Psoas muscle (tissue), 8 donors: ENCODE results near the gene MCRIP2. TPM values are rescaled to one million over a fixed set of nuclear protein-coding genes. Genes with fewer than 3 reads are reported as not detected.
"Not testable (repeated sequence)": the region's sequence is repeated elsewhere in the genome, so short reads cannot be mapped to it uniquely, and the experiment has no call there.

Experiments used
- ATAC-seq, 4 donors: fragments of 200-7000 bp; cut with Tn5 transposase; one replicate each; pipeline ENCODE4 v1.9.1; 2020; ENCODE audit warnings: moderate library complexity in 3 of 4, mild to moderate bottlenecking in 2 of 4
- DNase-seq, 2 donors: peaks; one replicate each; pipeline ENCODE4 v3.0.0-alpha.2; 2020
- H3K27ac ChIP-seq: fragments of 200-600 bp; one replicate; pipeline ENCODE4 v1.8.0; 2022
- H3K27me3 ChIP-seq, 3 donors: fragments of 200-600 bp in 1 of 3; one replicate each; pipeline versions ENCODE4 v1.6.1 to v1.8.0; 2013 to 2022; ENCODE audit warnings: low read length in 2 of 3, mild to moderate bottlenecking in 2 of 3, moderate library complexity in 1 of 3; ENCODE audit not compliant: insufficient read depth in 3 of 3
- H3K36me3 ChIP-seq, 2 donors: fragments of 200-600 bp in 1 of 2; one replicate each; pipeline versions ENCODE4 v1.6.1 to v1.8.0; 2013 to 2022; ENCODE audit warnings: low read depth in 1 of 2, mild to moderate bottlenecking in 1 of 2, moderate library complexity in 1 of 2; ENCODE audit not compliant: insufficient read depth in 1 of 2
- H3K4me1 ChIP-seq: fragments of 200-600 bp; one replicate; pipeline ENCODE4 v1.8.0; 2022
- H3K4me3 ChIP-seq: fragments of 200-600 bp; one replicate; pipeline ENCODE4 v1.8.0; 2022; ENCODE audit warnings: mild to moderate bottlenecking
- H3K9me3 ChIP-seq: fragments of 200-600 bp; one replicate; pipeline ENCODE4 v1.8.0; 2022
- CTCF ChIP-seq: fragments of 200-600 bp; IDR thresholded peaks from one replicate; pipeline ENCODE4 v1.8.0; 2022; ENCODE audit warnings: antibody characterized with exemption
- WGBS, 3 donors: extraction: QIAGEN DNeasy Blood & Tissue Kit; methylation state at CpG; one replicate each; pipeline versions ENCODE4 v1.1.6 to v1.1.7; 2013; 5-methylcytosine and 5-hydroxymethylcytosine counted together
- intact Hi-C, 2 donors: fragments of 100-400 bp; cut with DNase I; formaldehyde crosslinking; loops; one replicate each; pipeline versions ENCODE4 v1.11.0 to v1.14.2; 2022
- polyA plus RNA-seq, 3 donors: library from polyadenylated mRNA; stranded (reverse); fragments of 200-250 nt; gene quantifications; one replicate each; pipeline ENCODE4 v1.2.3, GENCODE V29; 2013
- total RNA-seq, 4 donors: library from RNA; stranded (reverse); fragmentation: NEBNext Ultra II Directional in 2 of 4; extraction: Animal tissue kit (Norgen Biotek cat#: 25700) in 2 of 4; gene quantifications; one replicate each; pipeline versions ENCODE4 v1.2.1 to v1.2.4, GENCODE V29; 2021 to 2023
- donor health status: healthy with polysubstance abuse.
- donor health status: DM: no; HTN: no; CAD: no; lungs with moderate emphysema.
- donor health status: Bipolar disorder and iron deficiency.
- donor health status: healthy.
- donor health status: DM: yes; HTN: yes; CAD: no.
- donor health status: DM: no; HTN: no; CAD: no.
- donor health status: DM: no; HTN: no; CAD: no.
- donor health status: DM: yes; HTN: yes; CAD: no.

The MCRIP2 gene
- total and polyA plus RNA-seq, 7 donors, result 61.6 to 124 (median 80.2) TPM

GRCh38 chr16:593807-594206 lies 47.8 kb upstream of the MCRIP2 start:
- Histone ChIP-seq H3K9me3 (no peaks in the 10 kb centered on the region), H3K36me3 (peaks cover 0 to 4% of the 10 kb centered on the region in 2 donors), H3K27ac (peak overlapping the region; percentile 95), H3K27me3 (no peaks in the 10 kb centered on the region), H3K4me1 (peaks cover 52% of the 10 kb centered on the region), H3K4me3 (peak overlapping the region; percentile 96)
- WGBS, 3 donors, result 81 to 86% (median 86%) methylated on average over 16 of the region's 16 CpGs
- intact Hi-C loops, result loop anchor here (5.0 kb wide), 2 partner anchors 33 to 38 kb away; partner anchors contain the start of gene WFIKKN1 (in 1 of the 2)
- DNase-seq (no peak), ATAC-seq (no peak)
- no peak for TF ChIP-seq CTCF

DNA sequence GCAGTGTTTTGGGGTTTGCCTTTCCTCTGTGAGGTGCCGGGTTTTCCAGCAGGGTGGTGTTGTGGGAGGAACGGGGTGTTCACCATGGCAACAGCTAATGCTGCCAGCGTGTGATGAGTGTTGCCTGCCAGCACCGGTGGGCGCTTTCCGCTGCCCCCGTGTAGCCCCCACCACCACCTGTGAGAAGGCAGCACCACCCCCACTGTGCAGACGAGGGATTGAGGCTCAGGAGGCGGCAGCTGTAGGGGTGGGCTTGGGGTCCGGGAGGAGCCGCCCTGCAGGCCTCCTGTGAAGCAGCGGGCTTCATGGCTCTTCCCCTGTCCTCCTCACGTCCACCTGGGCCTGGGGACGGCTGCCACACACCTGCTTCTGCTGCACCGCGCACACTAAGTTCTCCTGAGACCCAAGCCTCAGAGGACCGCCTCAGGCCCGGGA lies 46.5 kb upstream of the MCRIP2 start:
- Histone ChIP-seq H3K4me1 (peaks cover 52% of the 10 kb centered on the region), H3K9me3 (no peaks in the 10 kb centered on the region), H3K27ac (peak overlapping the region; percentile 95), H3K36me3 (peaks cover 0 to 10% of the 10 kb centered on the region in 2 donors), H3K4me3 (peak overlapping the region; percentile 15), H3K27me3 (no peaks in the 10 kb centered on the region)
- no peak for TF ChIP-seq CTCF
- intact Hi-C loops, result no loop called here
- no peak for DNase-seq
- 62 to 77% (median 69%) methylated on average over 18 of the region's 18 CpGs for WGBS, 3 donors
- ATAC-seq, result no peak

DNA sequence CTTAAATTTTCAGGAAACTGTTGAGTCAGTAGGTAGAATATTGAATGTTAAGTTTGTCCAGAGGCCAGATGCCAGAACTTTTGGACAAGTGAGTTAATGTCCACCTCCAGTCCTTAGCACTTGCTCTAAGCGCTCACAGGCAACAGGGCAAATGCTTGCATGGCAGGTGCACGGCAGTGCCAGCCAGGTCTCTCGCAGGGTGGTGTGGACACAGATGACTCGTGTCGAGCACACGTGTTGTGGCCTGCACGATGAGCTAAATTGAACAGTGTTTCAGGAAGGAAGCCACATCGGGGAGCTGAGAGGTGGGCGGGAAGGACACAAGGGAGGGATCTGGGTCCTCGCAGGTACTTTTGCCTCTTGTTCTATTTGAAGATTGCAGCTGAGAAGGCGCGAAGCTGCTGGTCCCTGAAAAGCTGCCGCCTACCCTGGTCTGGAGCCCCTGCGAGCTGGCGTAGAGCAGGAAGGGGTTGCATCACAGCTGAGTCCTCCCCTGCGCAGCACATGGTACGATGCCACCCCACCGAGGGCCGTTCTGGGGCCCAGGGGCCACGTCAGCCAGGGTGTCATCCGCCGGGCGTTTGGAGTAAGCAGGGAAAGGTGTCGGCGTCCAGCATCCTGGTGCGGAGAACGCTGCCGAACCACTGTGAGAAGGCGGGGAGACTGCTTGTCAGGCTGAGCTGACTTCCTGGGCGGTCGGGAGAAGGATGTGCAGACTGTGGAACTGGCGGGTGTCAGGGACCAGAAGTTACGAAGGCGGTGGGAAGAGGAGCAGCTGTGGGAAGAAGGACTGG lies 45.5 kb upstream of the MCRIP2 start:
- Histone ChIP-seq H3K4me3 (no peak overlapping the region), H3K27me3 (no peaks in the 10 kb centered on the region), H3K4me1 (peaks cover 51% of the 10 kb centered on the region), H3K36me3 (peaks cover 0 to 17% of the 10 kb centered on the region in 2 donors), H3K27ac (peak overlapping the region; percentile 95), H3K9me3 (no peaks in the 10 kb centered on the region)
- no peak for TF ChIP-seq CTCF
- WGBS, 3 donors, result 80 to 81% (median 80%) methylated on average over 34 of the region's 34 CpGs
- ATAC-seq (peak in 1 of 4 donors; percentile 16), DNase-seq (no peak)
- intact Hi-C loops, result no loop called here

DNA sequence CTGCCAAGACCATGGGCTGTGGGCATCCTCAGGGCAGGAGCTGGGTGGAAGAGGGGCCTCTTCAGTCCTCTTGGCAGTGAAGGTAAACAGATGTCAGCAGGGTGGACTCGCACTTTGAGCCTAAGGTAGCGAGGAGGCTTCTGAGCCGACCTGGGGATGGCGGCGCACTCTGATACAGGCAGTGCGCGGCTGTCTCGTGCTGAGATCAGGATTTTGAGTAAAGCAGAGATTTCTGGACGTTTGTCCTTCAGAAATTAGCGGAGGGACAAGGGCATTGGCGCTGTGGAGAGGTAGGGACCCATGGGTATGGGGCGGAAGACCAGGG lies 44.9 kb upstream of the MCRIP2 start:
- no peak for DNase-seq

DNA sequence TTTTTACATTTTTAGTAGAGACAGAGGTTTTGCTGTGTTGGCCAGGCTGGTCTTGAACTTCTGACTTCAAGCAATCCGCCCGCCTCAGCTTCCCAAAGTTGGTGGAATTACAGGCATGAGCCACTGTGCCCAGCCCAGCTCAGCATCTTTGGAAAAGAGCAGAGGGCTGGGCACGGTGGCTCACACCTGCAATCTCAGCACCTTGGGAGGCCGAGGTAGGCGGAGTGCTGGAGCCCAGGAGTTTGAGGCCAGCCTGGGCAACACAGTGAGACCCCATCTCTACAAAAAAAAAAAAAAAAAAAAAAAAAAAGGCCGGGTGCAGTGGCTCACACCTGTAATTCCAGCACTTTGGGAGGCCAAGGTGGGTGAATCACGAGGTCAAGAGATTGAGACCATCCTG lies 44.0 kb upstream of the MCRIP2 start:
- H3K27me3 ChIP-seq, intact Hi-C loops, ATAC-seq, H3K27ac ChIP-seq, H3K4me3 ChIP-seq, DNase-seq, H3K9me3 ChIP-seq: not testable (repeated sequence)
- H3K4me1 ChIP-seq, result peaks cover 42% of the 10 kb centered on the region
- peaks cover 0 to 17% of the 10 kb centered on the region in 2 donors for H3K36me3 ChIP-seq
- WGBS, 3 donors, result 95 to 99% (median 98%) methylated on average over 6 to 7 of the region's 7 CpGs

More for the DNA sequence above, 44.9 kb upstream of the MCRIP2 start:
- TF ChIP-seq CTCF, result no peak
- Histone ChIP-seq H3K9me3 (no peaks in the 10 kb centered on the region), H3K36me3 (peaks cover 0 to 17% of the 10 kb centered on the region in 2 donors), H3K27ac (peak overlapping the region; percentile 95), H3K4me3 (no peak overlapping the region), H3K27me3 (no peaks in the 10 kb centered on the region), H3K4me1 (peaks cover 46% of the 10 kb centered on the region)
- intact Hi-C loops, result no loop called here
- 92 to 96% (median 94%) methylated on average over 12 of the region's 12 CpGs for whole genome bisulfite sequencing, 3 donors
- no peak for ATAC-seq
